Measurements from ENCODE around the gene ARG1.

Gene ARG1

GRCh38 chr6:131586543-131586942 is 13.5 kb downstream of the ARG1 start:
- no peak for DNase-seq (ENCODE audit: low spot score)

GRCh38 chr6:131587909-131588308 is 14.9 kb downstream of the ARG1 start:
- DNase-seq (ENCODE audit: low spot score), result no peak

GRCh38 chr6:131588643-131589042 is 15.6 kb downstream of the ARG1 start:
- no peak for DNase-seq (ENCODE audit: low spot score)

- no peak for DNase-seq (ENCODE audit: low spot score)
Observed at GRCh38 chr6:131592935-131593334, 19.9 kb downstream of the ARG1 start.

- DNase-seq (ENCODE audit: low spot score), result no peak
Observed at GRCh38 chr6:131594074-131594473, 21.0 kb downstream of the ARG1 start.

- no peak for DNase-seq (ENCODE audit: low spot score)
Observed at GRCh38 chr6:131597446-131597845, 24.4 kb downstream of the ARG1 start.

- no peak for DNase-seq (ENCODE audit: low spot score)
Observed at GRCh38 chr6:131600716-131601115, 27.7 kb downstream of the ARG1 start.

GRCh38 chr6:131602781-131603312 is 29.8 kb downstream of the ARG1 start:
- no peak for DNase-seq (ENCODE audit: low spot score)

- DNase-seq (ENCODE audit: low spot score), result no peak
Observed at GRCh38 chr6:131613296-131613925, 40.4 kb downstream of the ARG1 start.

- no peak for DNase-seq (ENCODE audit: low spot score)
Observed at GRCh38 chr6:131615275-131615674, 42.2 kb downstream of the ARG1 start.

- peak; percentile 89 for DNase-seq (ENCODE audit: low spot score)
Observed at GRCh38 chr6:131627724-131628682, 55.0 kb downstream of the ARG1 start, which contains the start of gene MED23. MED23 (minus strand) TSS chr6:131628242; CDS start chr6:131628049, 193 bp downstream.

GRCh38 chr6:131628726-131629125 is 55.7 kb downstream of the ARG1 start:
- DNase-seq (ENCODE audit: low spot score), result no peak

- DNase-seq (ENCODE audit: low spot score), result no peak
Observed at GRCh38 chr6:131629651-131630050, 56.6 kb downstream of the ARG1 start.

GRCh38 chr6:131631625-131632289 is 58.7 kb downstream of the ARG1 start:
- no peak for DNase-seq (ENCODE audit: low spot score)

Data from iPS-NIHi11 (cell line).